HepG2 (cell line): ENCODE measurements around the gene RRP12. TPM values are rescaled to one million over a fixed set of nuclear protein-coding genes. Genes with fewer than 3 reads are reported as not detected.

ENCODE experiments used
- ATAC-seq: fragments of 200-7000 bp; cut with Tn5 transposase; 3 replicates; pipeline ENCODE4 v1.9.1; 2020; ENCODE audit warnings: mild to moderate bottlenecking, moderate library complexity
- BruUV-seq: library from RNA; stranded (reverse); fragments of 400-500 nt; replicated peaks from 2 replicates; lab custom pipeline; 2021; lab: Mats Ljungman, UMichigan
- CTCF ChIA-PET: fragments of 300-600 bp; formaldehyde crosslinking; extraction: SDS; loops from one replicate; lab custom pipeline; 2021; ENCODE audit warnings: low total read pairs, inconsistent platforms, low intra/inter-chr PET ratio; lab: Yijun Ruan, JAX
- POLR2A ChIA-PET: fragments of 350-600 bp; sonication (Branson Sonifier 250); formaldehyde crosslinking; loops from one replicate; lab custom pipeline; 2020; ENCODE audit warnings: antibody characterized with exemption, inconsistent platforms; lab: Yijun Ruan, JAX
- DNase-seq: peaks from one replicate; pipeline ENCODE4 v3.0.0-alpha.2; 2015; ENCODE audit warnings: low spot score
- FAIRE-seq: peaks from 3 replicates; lab custom pipeline; 2011; peaks lifted over from hg19 to GRCh38; lab: Jason Lieb, UNC
- H2AFZ ChIP-seq: one replicate; pipeline ENCODE4 v1.6.1; 2011; ENCODE audit warnings: low read length, inconsistent platforms
- H3K27ac ChIP-seq: fragments of 300-600 bp; 3 replicates; pipeline ENCODE4 v1.8.0; 2011; ENCODE audit warnings: mixed run types, mild to moderate bottlenecking, mixed read lengths, low read length, inconsistent platforms; ENCODE audit not compliant: insufficient read depth; ENCODE audit errors: extremely low read length
- H3K27me3 ChIP-seq, 2 experiments: fragments of 200-600 bp in 1 of 2; 2 replicates in 1 of 2; 3 replicates in 1 of 2; pipeline versions ENCODE4 v1.6.0 to v1.8.0; 2011; ENCODE audit warnings: low read length in 2 of 2, mild to moderate bottlenecking in 2 of 2, moderate library complexity in 2 of 2, inconsistent platforms in 1 of 2; ENCODE audit not compliant: insufficient read depth in 2 of 2, control insufficient read depth in 1 of 2
- H3K36me3 ChIP-seq, 2 experiments: fragments of 200-600 bp in 1 of 2; replicated peaks in 1 of 2; 2 replicates in 1 of 2; 3 replicates in 1 of 2; pipeline versions ENCODE4 v1.5.1 to v1.8.0; 2011; ENCODE audit warnings: low read length in 2 of 2, inconsistent platforms in 1 of 2; ENCODE audit not compliant: insufficient read depth in 2 of 2, control insufficient read depth in 1 of 2
- H3K4me1 ChIP-seq: 2 replicates; pipeline ENCODE4 v1.5.1; 2012; ENCODE audit warnings: low read length, inconsistent platforms; ENCODE audit not compliant: insufficient read depth
- H3K4me2 ChIP-seq: 2 replicates; pipeline ENCODE4 v1.6.0; 2011; ENCODE audit warnings: low read depth, low read length, inconsistent platforms
- H3K4me3 ChIP-seq, 3 experiments: fragments of 200-600 bp in 1 of 3; sonication (generic), shearing (Covaris generic) in 1 of 3; replicated peaks in 1 of 3; 2 replicates each; pipeline ENCODE4 v1.5.1; 2011 to 2016; ENCODE audit warnings: low read length in 3 of 3, inconsistent platforms in 2 of 3, low read depth in 2 of 3, mild to moderate bottlenecking in 2 of 3, control low read depth in 1 of 3, mixed read lengths in 1 of 3; ENCODE audit not compliant: insufficient read depth in 1 of 3
- H3K79me2 ChIP-seq: one replicate; pipeline ENCODE4 v1.6.1; 2011; ENCODE audit warnings: low read length, inconsistent platforms; ENCODE audit not compliant: insufficient read depth
- H3K9ac ChIP-seq: 2 replicates; pipeline ENCODE4 v1.6.0; 2011; ENCODE audit warnings: mild to moderate bottlenecking, low read depth, low read length, inconsistent platforms; ENCODE audit not compliant: insufficient read depth
- H3K9me3 ChIP-seq: 2 replicates; pipeline ENCODE4 v1.5.1; 2012; ENCODE audit warnings: mild to moderate bottlenecking, low read length
- H4K20me1 ChIP-seq: 2 replicates; pipeline ENCODE4 v1.6.0; 2011; ENCODE audit warnings: inconsistent platforms, mild to moderate bottlenecking, low read length, moderate library complexity; ENCODE audit not compliant: insufficient read depth
- ATF2 ChIP-seq: sonication (generic); formaldehyde crosslinking; IDR thresholded peaks from 2 replicates; pipeline ENCODE4 v1.4.0; 2020; ENCODE audit warnings: missing genetic modification reagents
- FIP1L1 ChIP-seq: fragments of 200-400 bp; formaldehyde crosslinking; IDR thresholded peaks from 2 replicates; pipeline ENCODE4 v1.6.1; 2018; ENCODE audit warnings: low read depth, mild to moderate bottlenecking, low read length, moderate library complexity, borderline replicate concordance; ENCODE audit not compliant: insufficient read depth
- FOXJ3 ChIP-seq: sonication (generic); formaldehyde crosslinking; IDR thresholded peaks from 2 replicates; pipeline ENCODE4 v1.4.0; 2020; ENCODE audit warnings: missing genetic modification reagents, mild to moderate bottlenecking, borderline replicate concordance
- HMGXB4 ChIP-seq, 2 experiments: sonication (generic) in 1 of 2; formaldehyde crosslinking in 1 of 2; IDR thresholded peaks; 2 replicates each; pipeline versions ENCODE4 v1.4.0 to v1.6.1; 2018 to 2020; ENCODE audit warnings: missing genetic modification reagents in 2 of 2, borderline replicate concordance in 1 of 2, low read depth in 1 of 2, mild to moderate bottlenecking in 1 of 2, missing biosample characterization in 1 of 2
- HNRNPH1 ChIP-seq: fragments of 200-400 bp; formaldehyde crosslinking; optimal IDR thresholded peaks from 2 replicates; pipeline ENCODE3; 2017; ENCODE audit warnings: mild to moderate bottlenecking, low read depth, low read length
- HOMEZ ChIP-seq: IDR thresholded peaks from 2 replicates; pipeline ENCODE4 v1.6.1; 2016; ENCODE audit warnings: low read depth
- IRF2 ChIP-seq: IDR thresholded peaks from 2 replicates; pipeline ENCODE4 v1.6.1; 2018; ENCODE audit warnings: missing genetic modification reagents, missing compliant biosample characterization
- KDM6A ChIP-seq: IDR thresholded peaks from 2 replicates; pipeline ENCODE4 v1.6.1; 2016; ENCODE audit warnings: low read depth
- KMT2B ChIP-seq: IDR thresholded peaks from 2 replicates; pipeline ENCODE4 v1.6.1; 2016; ENCODE audit warnings: missing genetic modification reagents, missing compliant biosample characterization
- YEATS4 ChIP-seq: sonication (generic); formaldehyde crosslinking; IDR thresholded peaks from 2 replicates; pipeline ENCODE4 v1.4.0; 2020; ENCODE audit warnings: missing genetic modification reagents, borderline replicate concordance
- ZBTB3 ChIP-seq: sonication (generic); formaldehyde crosslinking; IDR thresholded peaks from 2 replicates; pipeline ENCODE4 v1.4.0; 2020; ENCODE audit warnings: low read depth, mild to moderate bottlenecking, moderate library complexity, missing genetic modification reagents, borderline replicate concordance
- ZFP37 ChIP-seq: sonication (generic); formaldehyde crosslinking; IDR thresholded peaks from 2 replicates; pipeline ENCODE4 v1.4.0; 2020; ENCODE audit warnings: missing genetic modification reagents, borderline replicate concordance
- ZNF740 ChIP-seq: sonication (generic); formaldehyde crosslinking; IDR thresholded peaks from 2 replicates; pipeline ENCODE4 v1.4.0; 2020; ENCODE audit warnings: missing genetic modification reagents
- WGBS: methylation state at CpG from one replicate; pipeline ENCODE4 v1.1.6; 2017; ENCODE audit warnings: low lambda C conversion rate; 5-methylcytosine and 5-hydroxymethylcytosine counted together
- in situ Hi-C: cut with HindIII; loops from 2 replicates; pipeline ENCODE4 v1.10.0; 2017; ENCODE audit warnings: low pct_unique_long_range_greater_than_20kb; ENCODE audit not compliant: extremely low pct_ligation_motif_present
- intact Hi-C: fragments of 100-400 bp; cut with micrococcal nuclease; formaldehyde crosslinking; loops from one replicate; pipeline ENCODE4 v1.10.0; 2022; ENCODE audit not compliant: unreplicated experiment
- polyA plus RNA-seq, 8 experiments: library from polyadenylated mRNA; depleted of rRNA in 3 of 8; stranded (reverse) in 7 of 8; unstranded in 1 of 8; fragments of >200 nt; fragmentation: Illumina TruSeq in 4 of 8; extraction: Trizol in 4 of 8; gene quantifications; 2 replicates each; pipeline versions ENCODE4 v1.2.1 to v1.2.3, GENCODE V29; 2011 to 2016; ENCODE audit warnings: low read depth in 4 of 8, missing spikeins in 1 of 8, mixed read lengths in 1 of 8; ENCODE audit not compliant: insufficient read depth in 1 of 8
- total RNA-seq, 5 experiments: library from RNA; depleted of rRNA; stranded (reverse); fragments of >200 nt; fragmentation: Illumina TruSeq; extraction: Trizol; gene quantifications; 2 replicates each; pipeline ENCODE4 v1.2.3, GENCODE V29; 2016; ENCODE audit warnings: low read depth in 1 of 5
- TF ChIP-seq, protein P1 (sequence below): sonication (generic); formaldehyde crosslinking; IDR thresholded peaks from 2 replicates; pipeline ENCODE4 v1.4.0; 2020; ENCODE audit warnings: mild to moderate bottlenecking, missing genetic modification reagents
- TF ChIP-seq, protein P2 (sequence below): sonication (generic); formaldehyde crosslinking; IDR thresholded peaks from 2 replicates; pipeline ENCODE4 v1.4.0; 2020; ENCODE audit warnings: missing genetic modification reagents

The RRP12 gene
- total and polyA plus RNA-seq, 2 of the 13 experiments (the other 11 are each of a cell fraction or from before 2014, with no cell fraction given), result 13.2 to 39.4 TPM

DNA sequence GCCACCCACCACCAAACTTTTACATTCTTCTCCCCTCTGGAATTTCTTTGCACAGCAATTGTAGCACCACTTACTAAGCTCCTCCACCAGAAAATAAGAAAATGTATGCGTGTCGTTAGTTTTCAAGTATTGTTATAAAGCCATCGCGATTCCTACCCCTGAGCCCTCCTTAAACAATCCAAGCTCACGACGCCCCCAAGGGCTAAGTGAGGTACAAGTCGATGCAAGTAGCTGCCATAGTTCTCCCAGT, 67.9 kb downstream of the RRP12 start:
- H3K9me3 ChIP-seq, result no peaks in the 10 kb centered on the region
- H3K4me3 ChIP-seq, result peak overlapping the region; percentile 65 to 87 (median 82)
- no peak overlapping the region for H2AFZ ChIP-seq
- no TSS peak for BruUV-seq
- peak overlapping the region; percentile 98 for H3K9ac ChIP-seq
- no peaks in the 10 kb centered on the region for H4K20me1 ChIP-seq
- DNase-seq, result no peak
- peaks cover 40% of the 10 kb centered on the region for H3K79me2 ChIP-seq
- peak; percentile 5; the same call in 2 of the 3 replicates for ATAC-seq
- intact Hi-C loops, result loop anchor here (1.0 to 2.0 kb wide), 2 partner anchors 41 to 54 kb away; partner anchors contain the start of gene ARHGAP19
- CTCF ChIA-PET, result interaction anchor here (1.6 to 1.8 kb wide), 2 partner anchors 13 to 55 kb away, joined by 6 read pairs; no protein-coding TSS in a partner anchor
- H3K27ac ChIP-seq, result peak overlapping the region; percentile 71
- no peaks in the 10 kb centered on the region for H3K27me3 ChIP-seq
- peak overlapping the region; percentile 81 for H3K4me2 ChIP-seq
- no peak for FAIRE-seq
- H3K4me1 ChIP-seq, result peaks cover 65% of the 10 kb centered on the region
- in situ Hi-C loops, result loop anchor here (5.0 kb wide), 1 partner anchor 41 kb away; the partner anchor contains the start of gene ARHGAP19
- no peaks in the 10 kb centered on the region for H3K36me3 ChIP-seq
- WGBS, result under 1% methylated on average over 7 of the region's 7 CpGs
- POLR2A ChIA-PET, result interaction anchor here (1.4 to 7.4 kb wide), 5 partner anchors 14 to 68 kb away, joined by 4 to 98 read pairs (median 8); partner anchors contain the start of genes ARHGAP19, FRAT1 and RRP12
- TF ChIP-seq KDM6A (CRISPR knock-in tag), result no peak
- no peak for TF ChIP-seq IRF2
- 0 out of 2 replicates have a peak, but pooled peaks have one; percentile 17 for TF ChIP-seq YEATS4 (CRISPR knock-in tag)
- no peak for TF ChIP-seq ZBTB3 (CRISPR knock-in tag)
- TF ChIP-seq ZFP37 (CRISPR knock-in tag), result 0 out of 2 replicates have a peak, but pooled peaks have one; percentile 40
- TF ChIP-seq ATF2 (CRISPR knock-in tag), result no peak
- no peak for TF ChIP-seq ZNF740 (CRISPR knock-in tag)
- TF ChIP-seq HMGXB4 (CRISPR knock-in tag; IDR thresholded peaks at IDR 0.05; ENCODE audit: borderline replicate concordance in 1 of 2, low read depth in 1 of 2), result peak in 1 of 2 experiments; percentile 6; a peak in 1 of 4 replicates
- TF ChIP-seq, protein P1, sequence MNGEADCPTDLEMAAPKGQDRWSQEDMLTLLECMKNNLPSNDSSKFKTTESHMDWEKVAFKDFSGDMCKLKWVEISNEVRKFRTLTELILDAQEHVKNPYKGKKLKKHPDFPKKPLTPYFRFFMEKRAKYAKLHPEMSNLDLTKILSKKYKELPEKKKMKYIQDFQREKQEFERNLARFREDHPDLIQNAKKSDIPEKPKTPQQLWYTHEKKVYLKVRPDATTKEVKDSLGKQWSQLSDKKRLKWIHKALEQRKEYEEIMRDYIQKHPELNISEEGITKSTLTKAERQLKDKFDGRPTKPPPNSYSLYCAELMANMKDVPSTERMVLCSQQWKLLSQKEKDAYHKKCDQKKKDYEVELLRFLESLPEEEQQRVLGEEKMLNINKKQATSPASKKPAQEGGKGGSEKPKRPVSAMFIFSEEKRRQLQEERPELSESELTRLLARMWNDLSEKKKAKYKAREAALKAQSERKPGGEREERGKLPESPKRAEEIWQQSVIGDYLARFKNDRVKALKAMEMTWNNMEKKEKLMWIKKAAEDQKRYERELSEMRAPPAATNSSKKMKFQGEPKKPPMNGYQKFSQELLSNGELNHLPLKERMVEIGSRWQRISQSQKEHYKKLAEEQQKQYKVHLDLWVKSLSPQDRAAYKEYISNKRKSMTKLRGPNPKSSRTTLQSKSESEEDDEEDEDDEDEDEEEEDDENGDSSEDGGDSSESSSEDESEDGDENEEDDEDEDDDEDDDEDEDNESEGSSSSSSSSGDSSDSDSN, result no peak
- TF ChIP-seq FIP1L1, result no peak
- no peak for TF ChIP-seq FOXJ3 (CRISPR knock-in tag)
- TF ChIP-seq, protein P2, sequence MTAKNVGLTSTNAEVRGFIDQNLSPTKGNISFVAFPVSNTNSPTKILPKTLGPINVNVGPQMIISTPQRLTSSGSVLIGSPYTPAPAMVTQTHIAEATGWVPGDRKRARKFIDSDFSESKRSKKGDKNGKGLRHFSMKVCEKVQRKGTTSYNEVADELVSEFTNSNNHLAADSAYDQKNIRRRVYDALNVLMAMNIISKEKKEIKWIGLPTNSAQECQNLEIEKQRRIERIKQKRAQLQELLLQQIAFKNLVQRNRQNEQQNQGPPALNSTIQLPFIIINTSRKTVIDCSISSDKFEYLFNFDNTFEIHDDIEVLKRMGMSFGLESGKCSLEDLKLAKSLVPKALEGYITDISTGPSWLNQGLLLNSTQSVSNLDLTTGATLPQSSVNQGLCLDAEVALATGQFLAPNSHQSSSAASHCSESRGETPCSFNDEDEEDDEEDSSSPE (CRISPR knock-in tag), result 0 out of 2 replicates have a peak, but pooled peaks have one; percentile 2
- TF ChIP-seq KMT2B (CRISPR knock-in tag), result peak; percentile 14; the same call in 1 of the 2 replicates
- no peak for TF ChIP-seq HOMEZ (CRISPR knock-in tag)
- no peak for TF ChIP-seq HNRNPH1
